Neuron (in vitro differentiated cells): Measurements from ENCODE around the gene SULT1C2.
A peak's percentile ranks its signal among the peaks of the same experiment; 100 is the strongest.

ENCODE experiments used
- H2AFZ ChIP-seq: one replicate; pipeline ENCODE4 v1.6.1; 2013; ENCODE audit warnings: low read depth, mild to moderate bottlenecking, inconsistent platforms, low read length, moderate library complexity
- H3K27me3 ChIP-seq: one replicate; pipeline ENCODE4 v1.6.1; 2013; ENCODE audit warnings: low read length; ENCODE audit not compliant: insufficient read depth
- H3K36me3 ChIP-seq: one replicate; pipeline ENCODE4 v1.6.1; 2013; ENCODE audit warnings: low read length; ENCODE audit not compliant: insufficient read depth
- H3K4me1 ChIP-seq: one replicate; pipeline ENCODE4 v1.6.1; 2013; ENCODE audit warnings: low read length; ENCODE audit not compliant: insufficient read depth
- H3K4me3 ChIP-seq: 2 replicates; pipeline ENCODE4 v1.5.1; 2013; ENCODE audit warnings: mild to moderate bottlenecking, low read length, moderate library complexity
- H3K9me3 ChIP-seq: one replicate; pipeline ENCODE4 v1.6.1; 2013; ENCODE audit warnings: low read length

The SULT1C2 gene

DNA sequence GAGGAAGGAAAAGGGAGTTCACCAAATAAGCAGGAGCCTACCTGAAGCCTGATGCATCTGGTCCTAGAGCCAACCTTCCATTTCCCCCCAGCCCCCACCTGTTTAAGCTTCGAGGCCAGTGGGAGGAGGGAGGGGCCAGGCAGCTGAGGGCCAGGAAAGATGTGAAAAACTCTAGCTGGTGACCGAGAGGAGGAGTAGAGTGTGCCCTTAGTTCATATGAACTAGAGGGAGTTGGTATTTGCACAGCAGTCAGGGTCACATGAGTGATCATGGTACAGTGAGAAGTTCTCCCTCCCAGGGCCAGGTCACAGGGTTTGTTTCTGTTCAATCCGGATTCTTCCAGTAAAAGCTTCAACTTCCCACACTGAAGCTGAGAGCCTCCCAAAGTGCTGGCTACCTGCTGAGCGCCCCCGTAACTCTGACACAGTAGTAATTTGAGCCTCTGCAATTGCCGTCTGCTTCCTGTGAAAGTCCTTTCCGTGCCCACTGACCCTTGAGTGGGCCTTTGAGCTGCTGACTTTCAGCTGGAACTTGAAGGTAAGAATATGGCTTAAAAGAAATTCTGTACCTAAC, at the start of gene SULT1C2:
SULT1C2 (plus strand) TSS at position 362 of the 573 bp plus-strand sequence. CDS start 4,773 bp downstream, outside the sequence.
- peaks cover 3% of the 10 kb centered on the region for H3K9me3 ChIP-seq
- peak within 1 kb of the TSS; percentile 3 for H2AFZ ChIP-seq
- peaks cover 12% of the 10 kb centered on the region for H3K4me1 ChIP-seq
- H3K4me3 ChIP-seq: peak within 1 kb of the TSS; percentile 23
- no peaks in the 10 kb centered on the region for H3K36me3 ChIP-seq
- H3K27me3 ChIP-seq: no peaks in the 10 kb centered on the region

- H3K27me3 ChIP-seq: no peaks in the 10 kb centered on the region
- no peak within 1 kb of the TSS for H2AFZ ChIP-seq
- no peak within 1 kb of the TSS for H3K4me3 ChIP-seq
- no peaks in the 10 kb centered on the region for H3K4me1 ChIP-seq
- no peaks in the 10 kb centered on the region for H3K9me3 ChIP-seq
- no peaks in the 10 kb centered on the region for H3K36me3 ChIP-seq
Measured at GRCh38 chr2:108239786-108240185, 48.9 kb upstream of the SULT1C2 start, which contains the start of gene SULT1C3. SULT1C3 (plus strand) TSS chr2:108239968; CDS start chr2:108247195, 7,227 bp downstream.

- H3K9me3 ChIP-seq: no peaks in the 10 kb centered on the region
- H3K36me3 ChIP-seq: no peaks in the 10 kb centered on the region
- H3K4me3 ChIP-seq: no peak overlapping the region
- no peak overlapping the region for H2AFZ ChIP-seq
- no peaks in the 10 kb centered on the region for H3K27me3 ChIP-seq
- H3K4me1 ChIP-seq: no peaks in the 10 kb centered on the region
Measured at GRCh38 chr2:108240966-108241365, 47.7 kb upstream of the SULT1C2 start.

GRCh38 chr2:108243566-108243965, 45.1 kb upstream of the SULT1C2 start:
- no peaks in the 10 kb centered on the region for H3K36me3 ChIP-seq
- H2AFZ ChIP-seq: no peak overlapping the region
- H3K4me1 ChIP-seq: no peaks in the 10 kb centered on the region
- no peak overlapping the region for H3K4me3 ChIP-seq
- H3K27me3 ChIP-seq: no peaks in the 10 kb centered on the region
- no peaks in the 10 kb centered on the region for H3K9me3 ChIP-seq

GRCh38 chr2:108244667-108245414, 43.9 kb upstream of the SULT1C2 start:
- Histone ChIP-seq H3K27me3 (no peaks in the 10 kb centered on the region), H3K4me1 (no peaks in the 10 kb centered on the region), H3K4me3 (no peak overlapping the region), H3K9me3 (no peaks in the 10 kb centered on the region), H2AFZ (no peak overlapping the region), H3K36me3 (no peaks in the 10 kb centered on the region)

- H3K9me3 ChIP-seq: no peaks in the 10 kb centered on the region
- H3K27me3 ChIP-seq: no peaks in the 10 kb centered on the region
- H2AFZ ChIP-seq: no peak overlapping the region
- H3K4me3 ChIP-seq: no peak overlapping the region
- no peaks in the 10 kb centered on the region for H3K36me3 ChIP-seq
- H3K4me1 ChIP-seq: no peaks in the 10 kb centered on the region
Measured at GRCh38 chr2:108253106-108253505, 35.6 kb upstream of the SULT1C2 start.

DNA sequence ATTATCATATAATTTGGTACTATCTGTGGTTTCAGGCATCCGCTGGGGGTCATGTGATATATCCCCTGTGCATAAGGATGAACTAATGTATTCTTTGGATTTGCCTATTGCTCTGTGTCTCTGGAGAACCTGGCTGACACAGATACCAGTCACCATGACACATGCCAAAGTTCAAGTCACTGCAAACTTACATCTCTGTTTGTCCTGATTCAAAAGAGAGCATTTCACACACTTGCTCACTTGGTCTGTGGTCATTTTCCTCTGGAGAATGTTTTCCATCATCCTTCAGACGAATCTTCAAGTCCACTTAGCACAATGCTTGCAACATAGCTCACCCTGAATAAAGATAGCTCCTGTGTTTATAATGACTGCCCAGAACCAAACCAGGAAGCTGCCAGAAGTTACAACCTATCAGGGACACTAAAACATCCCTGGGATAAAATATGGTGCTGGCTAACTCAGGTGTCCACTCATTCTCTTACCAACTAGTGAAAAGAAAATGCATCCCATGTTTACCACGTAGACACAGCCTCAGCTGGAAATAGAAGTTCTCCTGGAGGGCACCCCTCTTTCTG, 30.9 kb upstream of the SULT1C2 start:
- H3K4me3 ChIP-seq: no peak overlapping the region
- no peaks in the 10 kb centered on the region for H3K36me3 ChIP-seq
- H3K4me1 ChIP-seq: no peaks in the 10 kb centered on the region
- H3K9me3 ChIP-seq: no peaks in the 10 kb centered on the region
- no peak overlapping the region for H2AFZ ChIP-seq
- H3K27me3 ChIP-seq: no peaks in the 10 kb centered on the region

DNA sequence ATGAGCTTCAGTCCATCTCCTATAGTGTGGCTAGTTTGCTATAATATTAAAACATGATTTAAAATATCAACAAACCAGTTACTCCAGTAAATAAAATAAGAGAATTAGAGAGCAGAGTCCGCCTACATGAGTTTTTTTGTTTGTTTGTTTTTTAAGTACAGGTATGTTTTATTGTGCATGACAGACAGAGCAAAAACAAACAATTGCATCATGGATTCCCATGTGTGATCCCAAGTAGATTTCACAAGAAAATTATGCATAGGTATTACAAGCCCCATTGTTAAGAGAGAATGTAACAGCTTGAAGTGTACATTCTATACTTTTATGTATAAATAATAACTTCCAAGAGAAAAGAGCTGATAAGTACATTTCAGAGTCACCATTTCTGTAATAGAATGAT, 27.9 kb upstream of the SULT1C2 start:
- no peak overlapping the region for H3K4me3 ChIP-seq
- no peaks in the 10 kb centered on the region for H3K4me1 ChIP-seq
- no peaks in the 10 kb centered on the region for H3K36me3 ChIP-seq
- no peak overlapping the region for H2AFZ ChIP-seq
- H3K27me3 ChIP-seq: no peaks in the 10 kb centered on the region
- H3K9me3 ChIP-seq: no peaks in the 10 kb centered on the region

GRCh38 chr2:108262036-108262435, 26.7 kb upstream of the SULT1C2 start:
- no peaks in the 10 kb centered on the region for H3K27me3 ChIP-seq
- no peaks in the 10 kb centered on the region for H3K9me3 ChIP-seq
- no peak overlapping the region for H2AFZ ChIP-seq
- no peaks in the 10 kb centered on the region for H3K4me1 ChIP-seq
- H3K36me3 ChIP-seq: no peaks in the 10 kb centered on the region
- H3K4me3 ChIP-seq: no peak overlapping the region

DNA sequence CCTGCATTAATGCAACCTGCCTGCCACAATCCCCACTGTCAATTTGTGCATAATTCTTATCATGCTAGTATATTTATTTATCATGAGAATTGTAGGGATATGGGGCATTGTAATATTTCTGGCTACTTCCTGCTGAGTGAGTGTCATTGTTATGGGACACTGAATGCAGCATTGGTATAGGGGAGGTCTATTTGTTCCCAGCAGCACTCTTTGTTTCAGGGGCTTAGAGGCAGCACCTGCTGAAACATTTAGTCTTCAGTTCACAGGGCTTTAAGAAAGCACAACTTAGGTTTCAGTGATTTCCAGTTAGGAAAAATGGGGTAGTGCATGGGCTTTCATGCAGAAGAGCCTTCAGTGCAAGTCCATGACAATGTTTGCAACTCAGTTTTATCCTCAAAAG, 25.3 kb upstream of the SULT1C2 start:
- H3K4me1 ChIP-seq: no peaks in the 10 kb centered on the region
- no peak overlapping the region for H3K4me3 ChIP-seq
- H2AFZ ChIP-seq: no peak overlapping the region
- no peaks in the 10 kb centered on the region for H3K9me3 ChIP-seq
- no peaks in the 10 kb centered on the region for H3K27me3 ChIP-seq
- H3K36me3 ChIP-seq: no peaks in the 10 kb centered on the region

DNA sequence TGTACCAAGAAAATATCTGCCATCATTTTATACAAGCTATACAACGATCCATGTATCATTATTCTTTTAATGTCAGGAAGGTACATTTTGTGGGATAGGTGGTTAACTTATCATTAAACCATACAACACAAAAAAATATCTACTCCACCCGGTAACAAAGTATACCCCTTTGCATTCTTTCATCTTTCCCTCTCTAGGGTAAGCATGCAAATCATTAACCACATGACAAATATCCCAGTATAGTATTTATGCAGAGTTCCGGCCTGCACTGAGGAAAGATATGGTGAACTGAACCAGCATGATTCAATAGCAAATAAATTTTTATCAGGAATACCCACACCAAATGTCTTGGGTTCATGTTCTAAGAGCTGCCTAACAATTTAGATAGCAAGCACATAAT, 22.5 kb upstream of the SULT1C2 start:
- H3K9me3 ChIP-seq: no peaks in the 10 kb centered on the region
- no peaks in the 10 kb centered on the region for H3K4me1 ChIP-seq

DNA sequence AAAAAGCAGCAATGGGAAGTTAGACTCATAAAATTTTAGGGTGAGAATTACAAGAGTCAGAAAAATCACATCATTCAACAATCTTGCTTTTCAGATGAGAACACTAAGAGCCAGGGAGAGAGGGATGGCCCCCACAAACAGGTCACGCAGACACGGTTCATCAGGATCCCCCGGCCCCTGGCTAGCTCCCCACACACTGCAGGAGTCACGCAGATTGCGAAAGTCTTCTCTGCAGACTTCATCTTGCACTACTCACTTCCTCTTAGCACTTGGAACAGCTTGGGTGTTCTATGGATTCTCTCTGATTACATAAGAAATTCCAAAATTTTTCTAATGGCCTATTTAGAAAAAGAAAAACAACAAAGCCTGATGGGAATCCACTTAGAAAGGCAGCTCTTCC, 21.6 kb upstream of the SULT1C2 start:
- H3K27me3 ChIP-seq: no peaks in the 10 kb centered on the region
- no peak overlapping the region for H2AFZ ChIP-seq
- H3K4me1 ChIP-seq: no peaks in the 10 kb centered on the region
- no peaks in the 10 kb centered on the region for H3K9me3 ChIP-seq
- no peaks in the 10 kb centered on the region for H3K36me3 ChIP-seq
- no peak overlapping the region for H3K4me3 ChIP-seq

More for the DNA sequence above, 22.5 kb upstream of the SULT1C2 start:
- Histone ChIP-seq H2AFZ (no peak overlapping the region), H3K4me3 (no peak overlapping the region), H3K27me3 (no peaks in the 10 kb centered on the region), H3K36me3 (no peaks in the 10 kb centered on the region)

DNA sequence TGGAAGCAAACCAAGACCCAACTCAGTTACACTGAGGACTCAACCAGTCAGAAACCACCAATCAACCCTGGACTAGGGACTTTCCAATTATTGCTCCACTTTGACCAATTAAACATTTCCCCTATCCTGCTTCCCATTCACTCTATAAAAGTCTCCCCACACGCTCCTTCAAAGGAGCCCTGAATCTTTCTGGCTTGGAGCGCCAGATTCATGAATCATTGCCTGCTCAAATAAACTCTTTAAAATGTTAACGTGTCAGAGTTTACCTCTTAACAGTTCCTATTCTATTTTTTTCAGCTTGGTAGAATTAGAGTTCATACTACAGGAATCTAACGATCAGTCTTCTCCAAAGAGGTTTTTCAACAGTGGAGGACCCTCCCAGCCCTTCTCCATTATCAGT, 20.7 kb upstream of the SULT1C2 start:
- Histone ChIP-seq H2AFZ (no peak overlapping the region), H3K4me3 (no peak overlapping the region), H3K4me1 (no peaks in the 10 kb centered on the region), H3K9me3 (no peaks in the 10 kb centered on the region), H3K27me3 (no peaks in the 10 kb centered on the region), H3K36me3 (no peaks in the 10 kb centered on the region)
